HepG2 (cell line): ENCODE results near the gene TIMM10. TPM values are rescaled to one million over a fixed set of nuclear protein-coding genes. Genes with fewer than 3 reads are reported as not detected.

Experiments used
- ATF3 ChIP-seq: sonication (generic); formaldehyde crosslinking; IDR thresholded peaks from 2 replicates; pipeline ENCODE4 v1.4.0; 2020; ENCODE audit warnings: missing genetic modification reagents
- CCAR2 ChIP-seq: fragments of 200-400 bp; formaldehyde crosslinking; optimal IDR thresholded peaks from 2 replicates; pipeline ENCODE3; 2018; ENCODE audit warnings: low read depth, mild to moderate bottlenecking, low read length, moderate library complexity
- CREBL2 ChIP-seq: sonication (generic); formaldehyde crosslinking; IDR thresholded peaks from 2 replicates; pipeline ENCODE4 v1.8.1; 2023; ENCODE audit warnings: missing genetic modification reagents, mild to moderate bottlenecking, borderline replicate concordance
- CTCF ChIP-seq: sonication (generic); formaldehyde crosslinking; IDR thresholded peaks from 2 replicates; pipeline ENCODE4 v1.5.0; 2020; ENCODE audit warnings: mild to moderate bottlenecking, missing genetic modification reagents, moderate library complexity
- GABPA ChIP-seq, 2 experiments: IDR thresholded peaks; 2 replicates each; pipeline ENCODE4 v1.6.1; 2011 to 2016; ENCODE audit warnings: low read depth in 2 of 2, low read length in 1 of 2, missing biosample characterization in 1 of 2, missing genetic modification characterization in 1 of 2
- IRF9 ChIP-seq: sonication (generic); formaldehyde crosslinking; IDR thresholded peaks from 2 replicates; pipeline ENCODE4 v1.8.0; 2022; ENCODE audit warnings: missing genetic modification reagents, mild to moderate bottlenecking, borderline replicate concordance
- MYNN ChIP-seq: sonication (generic); formaldehyde crosslinking; IDR thresholded peaks from 2 replicates; pipeline ENCODE4 v1.4.0; 2020; ENCODE audit warnings: mild to moderate bottlenecking, low read depth, missing genetic modification reagents
- MYPOP ChIP-seq: sonication (generic); formaldehyde crosslinking; IDR thresholded peaks from 2 replicates; pipeline ENCODE4 v1.8.1; 2023; ENCODE audit warnings: mild to moderate bottlenecking, moderate library complexity, missing genetic modification reagents
- NFE2 ChIP-seq: sonication (generic); formaldehyde crosslinking; IDR thresholded peaks from 2 replicates; pipeline ENCODE4 v1.4.0; 2020; ENCODE audit warnings: missing genetic modification reagents
- PHF20 ChIP-seq: sonication (generic); formaldehyde crosslinking; IDR thresholded peaks from 2 replicates; pipeline ENCODE4 v1.5.0; 2020; ENCODE audit warnings: mild to moderate bottlenecking, missing genetic modification reagents
- TCF7L2 ChIP-seq: IDR thresholded peaks from 2 replicates; pipeline ENCODE4 v1.6.1; 2011; ENCODE audit warnings: mild to moderate bottlenecking, low read depth, low read length, moderate library complexity
- ZEB1 ChIP-seq: IDR thresholded peaks from 2 replicates; pipeline ENCODE4 v1.6.1; 2012; ENCODE audit warnings: mild to moderate bottlenecking, low read depth, inconsistent platforms; ENCODE audit not compliant: insufficient replicate concordance
- ZMYM2 ChIP-seq: sonication (generic); formaldehyde crosslinking; IDR thresholded peaks from 2 replicates; pipeline ENCODE4 v1.8.0; 2022; ENCODE audit warnings: mild to moderate bottlenecking, missing genetic modification reagents
- ZNF331 ChIP-seq: sonication (generic); formaldehyde crosslinking; IDR thresholded peaks from 2 replicates; pipeline ENCODE4 v1.4.0; 2020; ENCODE audit warnings: missing genetic modification reagents
- ZNF362 ChIP-seq: sonication (generic); formaldehyde crosslinking; IDR thresholded peaks from 2 replicates; pipeline ENCODE4 v1.4.0; 2020; ENCODE audit warnings: missing genetic modification reagents, mild to moderate bottlenecking, borderline replicate concordance
- ZNF569 ChIP-seq: sonication (generic); formaldehyde crosslinking; IDR thresholded peaks from 2 replicates; pipeline ENCODE4 v1.5.0; 2020; ENCODE audit warnings: mild to moderate bottlenecking, missing genetic modification reagents, moderate library complexity, borderline replicate concordance
- ZNF644 ChIP-seq: IDR thresholded peaks from 2 replicates; pipeline ENCODE4 v1.6.1; 2016; ENCODE audit warnings: low read depth
- ZNF792 ChIP-seq: IDR thresholded peaks from 2 replicates; pipeline ENCODE4 v1.6.1; 2016
- ZNF878 ChIP-seq: sonication (generic); formaldehyde crosslinking; IDR thresholded peaks from 2 replicates; pipeline ENCODE4 v1.8.1; 2023; ENCODE audit warnings: mild to moderate bottlenecking, missing genetic modification reagents, moderate library complexity
- ZUFSP ChIP-seq: sonication (generic); formaldehyde crosslinking; IDR thresholded peaks from 2 replicates; pipeline ENCODE4 v1.9.0; 2021; ENCODE audit warnings: missing genetic modification reagents, mild to moderate bottlenecking, borderline replicate concordance
- polyA plus RNA-seq, 8 experiments: library from polyadenylated mRNA; depleted of rRNA in 3 of 8; stranded (reverse) in 7 of 8; unstranded in 1 of 8; fragments of >200 nt; fragmentation: Illumina TruSeq in 4 of 8; extraction: Trizol in 4 of 8; gene quantifications; 2 replicates each; pipeline versions ENCODE4 v1.2.1 to v1.2.3, GENCODE V29; 2011 to 2016; ENCODE audit warnings: low read depth in 4 of 8, missing spikeins in 1 of 8, mixed read lengths in 1 of 8; ENCODE audit not compliant: insufficient read depth in 1 of 8
- total RNA-seq, 5 experiments: library from RNA; depleted of rRNA; stranded (reverse); fragments of >200 nt; fragmentation: Illumina TruSeq; extraction: Trizol; gene quantifications; 2 replicates each; pipeline ENCODE4 v1.2.3, GENCODE V29; 2016; ENCODE audit warnings: low read depth in 1 of 5

The TIMM10 gene
- total and polyA plus RNA-seq, 2 of the 13 experiments (the other 11 are each of a cell fraction or from before 2014, with no cell fraction given): 67.8 to 82.2 TPM

GRCh38 chr11:57530596-57531507 lies at the start of gene TIMM10 (continued):
- TF ChIP-seq TCF7L2 (no peak), IRF9 (CRISPR knock-in tag) (no peak), ATF3 (CRISPR knock-in tag) (no peak), ZNF878 (CRISPR knock-in tag) (no peak; the same call in 1 of the 2 replicates), GABPA (IDR thresholded peaks at IDR 0.05; ENCODE audit: low read depth, low read length) (peak; percentile 69), GABPA (CRISPR knock-in tag; IDR thresholded peaks at IDR 0.05; ENCODE audit: low read depth) (peak; percentile 97), ZNF792 (CRISPR knock-in tag) (peak; percentile 40; the same call in 1 of the 2 replicates), ZEB1 (peak; percentile 78), CREBL2 (CRISPR knock-in tag) (no peak), MYPOP (CRISPR knock-in tag) (peak; percentile 59), NFE2 (CRISPR knock-in tag) (no peak), CCAR2 (no peak), ZNF644 (no peak), ZUFSP (CRISPR knock-in tag) (no peak), CTCF (CRISPR knock-in tag) (no peak; the same call in 1 of the 2 replicates), MYNN (CRISPR knock-in tag) (peak; percentile 26; the same call in 1 of the 2 replicates), ZNF569 (0 out of 2 replicates have a peak, but pooled peaks have one; percentile 30), ZNF362 (no peak), PHF20 (CRISPR knock-in tag) (peak; percentile 93), ZMYM2 (CRISPR knock-in tag) (no peak), ZNF331 (peak; percentile 80)
